Omental fat pad (tissue), 4 donors: ENCODE measurements around the gene RNF111. TPM values are rescaled to one million over a fixed set of nuclear protein-coding genes. Genes with fewer than 3 reads are reported as not detected.
"Not testable (repeated sequence)": the region's sequence is repeated elsewhere in the genome, so short reads cannot be mapped to it uniquely, and the experiment has no call there.

ENCODE experiments used
- ATAC-seq: fragments of 150-250 bp; one replicate; pipeline ENCODE4 v1.9.1; 2016; ENCODE audit warnings: mild to moderate bottlenecking, moderate library complexity; ENCODE audit not compliant: low FRiP score
- DNase-seq: peaks from one replicate; pipeline ENCODE4 v3.0.0-alpha.2; 2019; ENCODE audit warnings: low spot score
- CTCF ChIP-seq, 3 donors: fragments of 450-650 bp; IDR thresholded peaks; one replicate each; pipeline ENCODE4 v1.5.1; 2016 to 2017; ENCODE audit warnings: antibody characterized with exemption in 3 of 3, mild to moderate bottlenecking in 3 of 3, moderate library complexity in 2 of 3
- total RNA-seq, 4 donors: library from RNA; depleted of rRNA; stranded (reverse); fragments of >200 nt; gene quantifications; one replicate each; pipeline ENCODE4 v1.1.0, GENCODE V29; 2016

Gene RNF111
- total RNA-seq, 4 donors from 2014 or later = 15.4 to 28.7 (median 24.1) TPM

- no peak for TF ChIP-seq CTCF (IDR thresholded peaks at IDR 0.05)
- DNase-seq (no peak), ATAC-seq (no peak)
These were observed 7.5 kb downstream of the RNF111 start for GRCh38 chr15:58994906-58995453.

GRCh38 chr15:58999694-59000093 is 12.2 kb downstream of the RNF111 start:
- TF ChIP-seq CTCF (IDR thresholded peaks at IDR 0.05) = no peak
- ATAC-seq = no peak
- no peak for DNase-seq

- ATAC-seq, DNase-seq: not testable (repeated sequence)
These were observed 12.8 kb downstream of the RNF111 start for GRCh38 chr15:59000251-59000650.

GRCh38 chr15:59001946-59002345 is 14.5 kb downstream of the RNF111 start:
- DNase-seq (no peak), ATAC-seq (no peak)
- TF ChIP-seq CTCF (IDR thresholded peaks at IDR 0.05) = no peak

GRCh38 chr15:59002418-59002859 is 15.0 kb downstream of the RNF111 start:
- no peak for ATAC-seq

GRCh38 chr15:59005579-59005978 is 18.1 kb downstream of the RNF111 start:
- no peak for TF ChIP-seq CTCF (IDR thresholded peaks at IDR 0.05)
- ATAC-seq (no peak), DNase-seq (no peak)

More at GRCh38 chr15:59002418-59002859, 15.0 kb downstream of the RNF111 start:
- no peak for TF ChIP-seq CTCF (IDR thresholded peaks at IDR 0.05)
- DNase-seq = no peak

GRCh38 chr15:59008086-59008485 is 20.6 kb downstream of the RNF111 start:
- DNase-seq (no peak), ATAC-seq (no peak)
- no peak for TF ChIP-seq CTCF (IDR thresholded peaks at IDR 0.05)
